GM19238 (cell line): ENCODE measurements around the gene ANKFN1.

Experiments
- DNase-seq: peaks from one replicate; pipeline ENCODE4 v3.0.0; 2011; ENCODE audit warnings: low spot score; ENCODE audit not compliant: insufficient read length

ANKFN1 gene

DNA sequence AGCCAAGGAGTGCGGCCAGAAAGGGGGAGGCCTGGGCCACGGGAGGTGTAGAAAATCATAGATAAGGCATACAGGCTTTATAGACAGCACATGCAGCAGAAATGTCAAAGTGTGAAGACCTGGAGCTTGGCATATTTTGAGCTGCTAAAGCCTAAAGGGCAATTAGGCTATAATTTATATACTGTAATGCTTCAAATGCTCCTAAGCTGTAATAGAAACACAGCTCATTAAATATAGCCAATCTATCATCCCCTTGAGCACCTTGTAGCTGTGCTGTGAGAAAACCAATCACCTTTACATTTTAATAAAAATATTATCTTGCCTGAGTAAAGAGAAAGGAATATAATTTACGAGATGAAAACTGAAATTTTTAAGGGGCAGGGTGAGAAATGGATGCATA, 342.3 kb downstream of the ANKFN1 start:
- no peak for DNase-seq

DNA sequence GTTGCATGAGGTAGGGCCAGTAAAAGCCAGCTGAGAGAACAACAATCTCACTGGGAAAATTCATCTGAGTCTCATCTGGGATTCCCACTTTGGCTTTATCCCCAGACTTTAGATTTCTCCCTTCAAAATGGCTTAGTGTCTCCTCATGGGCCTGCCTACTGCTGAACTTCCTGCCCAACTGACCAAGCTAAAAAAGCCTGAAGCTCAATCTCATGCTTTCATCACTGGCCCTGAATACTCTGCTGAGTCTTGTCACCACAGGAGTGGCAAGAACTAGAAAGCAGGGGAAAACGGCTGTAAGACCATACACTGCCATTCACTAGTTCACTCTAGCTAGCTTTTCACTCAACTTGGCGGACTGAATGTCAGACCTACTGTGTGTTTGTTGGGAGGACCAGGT, 343.9 kb downstream of the ANKFN1 start:
- DNase-seq = no peak

DNA sequence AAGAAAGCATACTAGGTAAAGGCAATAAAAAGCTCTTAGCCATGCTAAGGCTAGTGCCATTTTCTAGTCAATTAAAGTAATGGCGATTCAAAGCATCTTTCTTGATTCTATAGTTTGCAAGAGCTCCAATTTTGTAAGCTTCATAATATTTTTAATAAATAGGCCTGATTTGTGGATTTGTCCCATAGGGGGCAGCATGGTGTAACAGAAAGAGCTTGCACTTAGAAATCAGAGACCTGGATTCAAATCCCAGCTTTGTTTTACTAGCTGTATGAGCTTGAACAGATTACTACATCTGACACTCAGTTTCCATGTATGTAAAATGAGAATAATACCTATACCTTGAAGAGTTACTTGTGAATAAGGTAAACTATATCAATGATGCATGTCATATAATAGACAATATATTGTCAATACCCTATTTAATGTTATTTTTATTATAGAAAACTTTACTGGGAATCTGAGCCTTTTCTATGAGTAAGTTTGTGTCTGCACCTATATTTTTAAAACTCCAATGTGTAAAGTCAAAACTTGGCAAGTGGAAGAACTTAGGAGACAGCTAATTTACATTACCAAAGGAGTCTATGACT, 346.6 kb downstream of the ANKFN1 start:
- DNase-seq = no peak

DNA sequence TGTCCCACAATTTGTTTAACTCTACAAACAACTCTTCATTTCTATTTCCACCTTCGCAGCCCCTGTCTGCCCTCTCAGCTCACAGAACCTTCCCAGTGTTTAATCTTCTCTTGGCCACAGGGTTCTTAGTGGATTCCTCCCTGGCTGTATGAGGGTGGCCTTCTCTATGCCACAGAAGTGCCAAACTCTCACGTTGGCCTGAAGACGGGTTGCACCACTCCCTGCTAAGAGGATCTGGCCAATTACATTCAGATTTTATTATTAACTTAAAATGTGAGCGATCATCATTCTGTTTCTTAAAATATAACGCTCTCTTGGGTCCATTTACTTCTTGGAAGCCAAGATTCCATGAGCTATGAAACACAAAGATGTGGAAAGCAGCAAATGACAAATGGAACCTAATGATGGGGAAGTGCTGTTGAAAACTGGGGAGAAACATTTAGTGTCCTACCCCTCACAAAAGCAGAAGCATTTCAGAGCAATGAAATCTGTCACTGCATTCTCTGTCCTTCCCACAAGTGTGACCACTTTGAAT, 348.9 kb downstream of the ANKFN1 start:
- DNase-seq = no peak

DNA sequence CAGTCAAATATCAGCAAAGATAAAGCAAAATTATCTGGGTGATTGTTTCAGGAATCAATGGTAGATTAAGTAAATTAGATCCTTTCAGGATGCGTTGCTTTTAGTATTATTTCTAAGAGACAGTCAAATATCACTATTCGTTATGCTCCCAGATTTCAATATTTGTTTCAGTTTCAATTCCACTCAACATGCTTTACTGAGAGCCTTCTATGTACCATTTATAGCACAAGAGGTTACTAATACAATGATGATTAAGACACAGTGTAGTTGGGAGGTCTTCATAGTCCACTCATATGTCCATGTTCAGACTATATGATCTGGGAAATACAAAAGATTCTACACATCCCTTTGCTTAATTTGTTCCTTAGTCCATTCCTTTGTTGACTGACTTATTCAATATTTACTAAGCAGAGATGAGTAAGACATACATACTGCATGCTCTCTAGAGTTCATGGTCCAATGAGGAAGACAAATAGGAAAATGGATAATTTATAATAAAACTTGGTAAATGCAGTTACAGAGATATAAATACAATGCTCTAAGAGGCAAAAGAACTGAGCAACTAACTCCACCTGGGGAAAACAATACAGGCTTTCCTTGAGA, 352.0 kb downstream of the ANKFN1 start:
- no peak for DNase-seq

DNA sequence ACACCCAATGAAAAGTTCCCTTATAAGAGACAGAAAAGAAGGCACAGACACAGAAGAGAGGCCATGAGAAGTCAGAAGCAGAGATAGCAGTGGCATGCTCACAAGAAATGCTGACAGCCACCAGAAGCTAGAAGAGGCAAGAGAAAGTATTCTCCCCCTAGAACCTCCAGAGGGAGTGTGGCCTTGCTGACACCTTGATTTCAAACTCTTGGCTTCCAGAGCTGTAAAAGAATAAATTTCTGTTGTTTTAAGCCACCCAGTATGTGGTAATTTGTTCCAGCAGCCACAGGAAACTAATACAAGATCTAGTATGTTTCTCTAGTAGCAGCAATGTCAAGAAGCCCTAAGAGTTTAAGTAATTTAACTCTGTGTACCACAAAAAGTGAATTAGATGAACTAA, 353.1 kb downstream of the ANKFN1 start:
- DNase-seq = no peak

DNA sequence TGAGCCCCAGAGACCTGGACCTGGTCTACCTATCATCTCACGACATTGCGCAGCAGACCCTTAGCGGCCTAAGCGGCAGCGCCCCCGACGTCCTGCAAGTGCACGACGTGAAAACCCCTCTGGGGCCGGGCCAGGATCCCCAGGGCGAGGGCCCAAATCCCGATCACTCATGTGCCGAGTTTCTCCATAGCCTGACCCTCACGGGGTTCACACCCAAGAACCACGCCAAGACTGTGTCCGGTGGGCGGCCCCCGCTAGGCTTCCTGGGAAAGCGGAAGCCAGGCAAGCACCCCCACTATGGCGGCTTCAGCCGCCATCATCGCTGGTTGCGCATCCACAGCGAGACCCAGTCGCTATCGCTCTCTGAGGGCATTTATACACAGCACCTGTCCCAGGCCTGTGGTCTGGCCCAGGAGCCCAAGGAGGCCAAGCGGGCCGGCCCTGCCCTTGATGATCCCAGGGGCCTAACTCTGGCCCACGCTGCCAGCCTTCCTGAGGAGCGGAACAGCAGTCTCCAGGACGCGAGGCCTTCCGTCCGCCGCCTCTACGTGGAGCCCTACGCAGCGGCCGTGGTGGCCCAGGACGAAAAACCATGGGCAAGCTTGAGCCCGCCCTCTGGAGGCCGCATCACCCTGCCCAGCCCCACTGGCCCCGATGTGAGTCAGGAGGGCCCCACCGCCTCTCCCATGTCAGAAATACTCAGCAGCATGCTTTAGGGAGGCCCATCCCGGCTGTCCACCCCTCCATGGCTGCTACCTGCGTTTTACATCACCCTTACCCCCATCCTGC, 357.5 kb downstream of the ANKFN1 start:
- no peak for DNase-seq

DNA sequence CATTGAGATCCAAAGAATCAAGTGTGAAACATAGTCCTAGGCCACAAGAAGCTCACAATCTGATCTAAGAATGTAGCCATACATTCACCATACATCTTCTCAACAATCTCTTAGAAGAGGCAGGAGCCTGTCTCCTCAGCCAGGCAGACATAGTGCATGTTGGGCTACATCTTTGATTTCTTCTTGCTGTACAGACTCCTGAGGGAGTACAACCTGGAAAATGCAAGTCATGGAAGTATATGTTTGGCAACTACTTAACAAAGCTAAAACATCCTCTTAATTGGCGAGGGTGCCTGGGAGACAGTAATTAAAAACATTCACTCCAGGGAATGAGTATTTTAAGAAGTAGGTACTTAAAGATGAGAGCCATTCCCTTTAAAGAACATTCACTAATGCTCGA, 361.0 kb downstream of the ANKFN1 start:
- no peak for DNase-seq

DNA sequence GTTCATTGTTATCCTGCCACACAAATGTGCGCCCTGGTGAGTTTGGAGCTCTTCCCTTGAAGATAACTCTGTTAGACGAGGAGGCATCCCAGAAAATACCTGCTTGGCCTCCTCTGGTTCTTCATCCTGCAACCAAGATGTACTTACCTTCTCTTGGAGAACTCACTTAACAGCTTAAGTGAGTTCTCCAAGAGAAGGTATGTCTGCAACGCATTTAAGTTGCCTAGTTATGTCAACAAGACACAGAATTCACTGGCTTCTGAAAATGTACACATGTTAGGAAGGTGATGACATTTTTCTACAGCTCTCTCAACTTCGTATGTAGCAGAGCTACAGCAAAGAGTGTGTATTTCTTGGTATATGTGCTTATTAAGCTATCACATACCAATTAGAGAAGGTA, 361.6 kb downstream of the ANKFN1 start:
- no peak for DNase-seq

DNA sequence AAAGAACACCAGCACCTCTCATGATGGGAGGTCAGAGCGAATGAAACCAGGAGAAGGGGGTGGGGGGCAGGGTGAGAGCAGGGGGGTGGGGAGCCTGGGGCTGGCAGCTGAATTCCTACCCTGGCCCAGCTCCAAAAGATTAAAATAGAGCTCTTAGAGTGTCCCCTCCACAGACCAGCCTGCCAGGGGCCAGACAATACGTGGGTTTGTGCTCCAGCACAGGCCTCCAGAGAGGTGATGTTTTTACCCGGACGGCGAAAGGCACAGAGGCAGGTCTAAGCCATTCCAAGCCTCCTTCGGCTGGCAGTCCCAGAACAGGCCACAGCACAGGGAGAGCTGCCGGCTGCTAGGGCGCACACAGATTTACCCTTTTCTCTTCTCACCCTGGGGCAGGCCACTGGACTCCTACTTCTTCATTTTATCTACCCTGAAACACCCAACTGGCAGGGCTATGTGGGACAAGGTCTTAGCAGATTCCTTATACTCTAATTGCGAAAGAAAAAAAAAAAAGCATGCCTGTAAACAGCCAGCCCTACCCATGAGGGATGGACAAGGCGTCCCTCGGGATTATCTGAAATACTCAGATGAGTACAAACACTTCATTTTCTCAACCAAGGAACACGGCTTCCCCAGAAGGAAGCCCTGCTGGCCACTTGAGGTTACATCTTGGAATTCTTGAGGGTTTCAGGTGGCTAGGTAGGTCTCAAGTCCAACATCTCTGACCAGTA, 368.3 kb downstream of the ANKFN1 start:
- DNase-seq = no peak

DNA sequence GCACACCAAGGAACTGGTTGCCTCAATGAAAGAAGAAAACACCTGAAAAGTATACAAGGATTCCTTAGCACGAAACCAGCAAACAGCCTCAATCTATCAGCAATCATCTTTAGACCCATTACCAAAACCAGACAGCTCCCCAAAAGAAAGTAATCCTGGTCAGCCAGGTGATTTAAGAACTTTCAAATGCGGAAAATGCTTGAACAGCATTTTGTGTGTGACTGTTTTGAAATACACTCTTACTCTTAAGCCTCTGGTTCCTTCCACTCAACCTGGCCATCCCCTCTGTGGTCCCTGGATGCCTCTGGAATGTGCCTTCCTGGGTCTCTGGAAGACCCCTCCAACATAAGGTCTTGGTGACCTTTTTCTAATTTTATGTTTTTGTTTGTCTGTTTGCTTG, 369.8 kb downstream of the ANKFN1 start:
- DNase-seq = no peak

DNA sequence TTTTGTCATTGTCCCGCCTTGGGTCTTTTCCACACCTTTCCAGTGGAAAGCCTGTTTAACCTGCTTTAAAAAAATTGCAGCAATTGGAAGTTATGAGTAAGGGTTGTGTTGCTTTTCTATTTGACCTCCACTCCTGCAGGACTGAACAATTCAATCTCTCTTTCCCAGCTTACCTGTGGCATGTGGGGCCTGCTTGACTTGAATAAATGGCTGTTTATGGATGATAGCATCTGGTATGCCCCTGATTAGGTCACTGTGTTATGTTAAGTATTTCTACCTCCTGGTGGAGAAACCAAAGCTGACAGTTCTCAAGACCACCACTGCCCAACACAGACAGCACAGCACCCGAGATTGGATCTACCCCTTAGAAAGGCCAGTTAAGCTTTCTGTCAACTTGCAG, 375.4 kb downstream of the ANKFN1 start:
- DNase-seq = no peak

DNA sequence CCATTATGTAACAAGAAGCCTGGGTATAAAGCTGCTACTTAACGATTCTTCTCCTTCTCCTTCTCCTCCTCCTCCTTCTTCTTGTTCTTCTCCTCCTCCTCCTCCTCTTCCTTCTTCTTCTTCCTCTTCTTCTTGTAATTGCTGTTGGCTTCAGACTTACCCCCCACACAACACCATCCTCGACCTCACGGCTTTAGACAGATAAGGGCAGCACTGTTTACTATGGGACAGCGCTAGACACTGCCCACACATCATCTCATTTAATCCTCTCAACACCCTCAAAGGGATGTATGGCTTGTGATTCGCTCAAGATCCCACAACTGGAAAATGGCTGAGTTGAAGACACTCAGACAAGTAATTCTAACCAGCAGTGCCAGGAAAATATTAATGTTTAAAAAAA, 379.7 kb downstream of the ANKFN1 start:
- no peak for DNase-seq

DNA sequence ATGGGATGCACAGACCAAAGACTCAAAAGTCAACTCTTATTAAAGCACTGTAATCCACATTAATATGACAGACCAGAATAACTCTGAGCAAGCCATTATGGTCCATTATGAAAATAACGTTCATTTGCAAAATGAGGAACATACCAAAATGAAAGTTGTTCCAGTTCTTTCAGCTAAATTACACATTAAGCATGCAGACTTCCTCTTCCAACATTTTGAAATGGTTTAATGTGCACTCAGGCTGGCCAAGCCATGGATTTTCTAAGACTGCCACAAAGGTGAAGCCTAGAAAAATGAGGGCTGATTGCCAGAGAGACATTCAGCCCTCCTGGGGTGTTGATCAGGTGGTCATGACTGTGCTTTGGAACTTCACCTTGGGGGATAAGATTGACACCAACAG, 383.5 kb downstream of the ANKFN1 start:
- DNase-seq = no peak

DNA sequence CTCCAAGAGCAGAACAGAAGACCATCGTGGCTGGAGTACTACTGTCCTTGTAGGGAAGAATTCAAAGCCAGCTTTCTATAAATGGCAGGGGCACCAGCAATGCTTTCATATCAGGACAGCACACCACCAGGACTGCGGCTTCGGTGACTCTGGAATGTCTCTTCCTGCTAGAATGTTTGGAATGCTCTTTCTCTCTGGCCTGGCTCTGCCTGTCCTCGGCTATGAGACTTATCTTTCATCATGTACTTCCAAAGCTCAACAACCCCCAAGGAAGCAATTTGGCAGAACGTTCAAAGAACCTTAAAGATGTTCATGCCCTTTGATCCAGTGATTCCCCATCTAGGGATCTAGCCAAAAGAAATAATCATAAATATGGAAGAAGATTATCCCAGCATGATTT, 387.6 kb downstream of the ANKFN1 start:
- no peak for DNase-seq

DNA sequence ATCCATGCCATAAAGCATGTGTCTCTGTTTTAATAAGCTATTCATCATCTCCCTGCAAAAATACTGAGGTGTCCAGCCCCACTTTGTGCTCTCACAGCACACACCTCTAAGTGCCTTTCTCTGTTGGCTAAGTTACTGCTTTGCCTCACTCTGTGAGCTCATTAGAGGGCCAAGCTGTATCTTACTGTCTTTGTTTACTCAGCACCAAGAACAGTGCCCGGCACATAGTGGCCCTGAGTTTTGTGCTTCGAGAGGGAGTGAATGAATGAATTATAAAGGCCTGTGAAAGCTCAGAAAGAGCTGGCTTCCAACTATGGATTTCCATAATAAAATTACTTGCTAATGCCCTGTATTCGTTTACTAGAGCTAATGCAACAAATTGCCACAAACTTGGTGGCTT, 390.0 kb downstream of the ANKFN1 start:
- no peak for DNase-seq

DNA sequence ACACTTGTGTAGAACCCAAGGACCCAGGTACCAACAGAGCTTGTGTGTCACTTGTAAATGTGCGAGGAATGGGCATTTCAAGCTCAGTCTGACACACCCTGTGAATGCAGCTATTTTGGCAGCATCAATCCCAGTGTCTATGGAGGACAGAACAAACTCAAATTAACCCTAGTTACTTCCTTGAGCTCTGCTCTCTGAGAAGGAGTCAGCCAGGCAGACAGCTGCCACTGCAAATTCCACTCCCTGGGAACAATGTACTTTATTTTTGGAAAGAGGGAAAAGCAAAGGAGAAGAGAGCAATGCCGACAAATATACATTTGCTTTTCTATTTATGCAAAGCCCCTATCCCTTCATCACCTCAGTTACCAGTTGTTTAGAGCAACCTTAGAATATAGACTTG, 391.8 kb downstream of the ANKFN1 start:
- no peak for DNase-seq

DNA sequence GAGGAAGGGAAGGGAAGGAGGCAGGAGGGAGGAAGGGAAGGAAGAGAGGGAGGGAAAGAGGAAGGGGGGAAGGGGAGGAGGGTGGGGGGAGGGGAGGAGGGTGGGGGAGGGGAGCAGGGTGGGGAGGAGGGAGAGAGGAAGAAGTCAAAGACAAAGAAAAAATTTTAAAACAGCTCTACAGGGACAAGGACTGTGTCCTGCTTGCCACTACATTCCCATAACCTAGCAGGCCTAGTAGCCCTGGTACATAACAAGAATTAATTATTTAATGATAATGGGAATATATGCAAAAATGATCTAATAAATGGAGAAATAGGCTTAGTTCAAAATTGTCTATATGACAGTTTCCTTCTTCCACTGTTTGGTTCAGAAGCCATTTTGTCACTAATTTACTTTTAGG, 392.7 kb downstream of the ANKFN1 start:
- DNase-seq = no peak

DNA sequence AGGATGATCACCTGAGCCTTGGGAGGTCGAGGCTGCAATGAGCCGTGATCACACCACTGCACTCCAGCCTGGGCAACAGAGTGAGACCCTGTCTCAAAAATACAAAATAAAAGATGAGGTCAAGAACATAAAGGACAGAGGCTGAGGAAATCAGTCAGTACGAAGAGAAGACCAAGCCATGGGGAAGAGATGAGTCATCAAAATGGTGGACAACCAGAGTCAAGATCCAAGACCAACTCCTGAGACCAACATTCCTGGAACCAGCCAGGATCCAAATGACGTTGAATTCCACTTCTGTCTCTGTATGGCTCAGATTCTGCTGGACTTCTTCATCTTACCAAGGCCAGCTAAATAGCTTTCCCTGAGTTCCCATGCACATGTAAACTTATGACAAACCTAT, 395.4 kb downstream of the ANKFN1 start:
- DNase-seq = no peak

DNA sequence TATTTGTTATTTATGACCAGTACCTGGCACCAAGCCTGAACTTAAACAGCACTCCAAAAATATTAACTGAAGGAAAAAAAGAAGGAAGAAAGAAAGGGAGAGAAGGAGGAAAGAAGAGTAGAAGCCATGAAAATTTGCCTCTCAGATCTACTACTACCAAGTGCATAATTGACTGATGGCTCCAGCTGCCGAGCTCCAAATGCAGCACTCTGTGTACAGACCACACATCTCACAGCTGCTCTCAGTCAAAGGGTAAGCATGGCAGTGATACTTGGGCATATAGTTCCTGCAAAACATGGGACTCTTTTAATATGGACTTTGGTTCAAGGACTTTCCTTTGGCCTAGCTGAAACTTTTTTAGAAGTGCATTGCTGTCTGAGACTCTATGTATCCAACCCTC, 396.2 kb downstream of the ANKFN1 start:
- DNase-seq = no peak

DNA sequence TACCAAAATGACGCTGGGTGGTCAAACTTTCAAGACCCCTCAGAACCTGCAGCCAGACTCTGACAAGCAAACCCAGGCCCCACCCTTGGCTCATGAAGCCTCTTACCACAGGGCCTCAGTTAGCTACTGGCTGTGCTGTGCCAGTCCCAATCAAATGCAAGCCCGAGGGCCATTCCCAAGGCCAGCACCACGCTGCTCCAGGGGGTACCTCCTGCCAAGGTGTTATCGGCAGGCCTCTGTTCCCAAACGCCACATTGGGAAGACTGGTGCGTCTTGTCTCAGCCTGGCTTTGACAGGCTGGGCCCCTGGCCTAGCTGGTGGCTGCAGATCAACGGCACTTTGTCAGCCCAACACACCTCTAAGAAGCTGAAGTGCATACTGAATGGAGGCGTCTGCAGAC, 404.4 kb downstream of the ANKFN1 start:
- no peak for DNase-seq

DNA sequence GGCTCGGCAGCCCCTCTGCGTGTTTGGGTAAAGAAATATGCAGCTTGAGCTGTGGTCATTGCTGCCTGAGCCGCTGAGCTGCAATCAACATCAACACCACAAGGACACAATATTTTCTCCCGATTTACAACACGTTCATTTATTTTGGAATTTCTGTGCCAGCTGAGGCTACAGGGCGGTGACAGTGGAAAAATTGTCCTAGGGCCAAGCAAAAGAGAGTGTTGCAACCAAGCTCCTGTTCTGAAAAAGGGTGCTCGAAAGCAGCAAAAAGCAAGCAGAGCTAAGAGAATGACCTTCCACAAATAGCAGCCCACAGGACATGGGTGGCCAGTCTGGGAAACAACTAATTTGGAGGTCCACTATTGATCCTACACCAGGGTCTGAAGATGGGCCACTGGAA, 404.8 kb downstream of the ANKFN1 start:
- no peak for DNase-seq
